Ishikawa (cell line): ENCODE results near the gene SYT6.

Experiments used
- CREB1 ChIP-seq: IDR thresholded peaks from 2 replicates; pipeline ENCODE4 v1.6.1; 2012; ENCODE audit warnings: low read depth
- EP300 ChIP-seq: IDR thresholded peaks from 2 replicates; pipeline ENCODE4 v1.6.1; 2012; ENCODE audit warnings: borderline replicate concordance
- TAF1 ChIP-seq: IDR thresholded peaks from 2 replicates; pipeline ENCODE4 v1.6.1; 2012; ENCODE audit warnings: low read depth, mild to moderate bottlenecking
- TCF12 ChIP-seq: IDR thresholded peaks from 2 replicates; pipeline ENCODE4 v1.6.1; 2012; ENCODE audit warnings: low read depth
- TEAD4 ChIP-seq: IDR thresholded peaks from 2 replicates; pipeline ENCODE4 v1.6.1; 2012
- YY1 ChIP-seq: IDR thresholded peaks from 2 replicates; pipeline ENCODE4 v1.6.1; 2012; ENCODE audit warnings: low read depth
- TF ChIP-seq, protein P1 (sequence below): IDR thresholded peaks from 2 replicates; pipeline ENCODE4 v1.6.1; 2012; ENCODE audit warnings: low read depth, mild to moderate bottlenecking
- TF ChIP-seq, protein P2 (sequence below): IDR thresholded peaks from 2 replicates; pipeline ENCODE4 v1.6.1; 2012

DNA sequence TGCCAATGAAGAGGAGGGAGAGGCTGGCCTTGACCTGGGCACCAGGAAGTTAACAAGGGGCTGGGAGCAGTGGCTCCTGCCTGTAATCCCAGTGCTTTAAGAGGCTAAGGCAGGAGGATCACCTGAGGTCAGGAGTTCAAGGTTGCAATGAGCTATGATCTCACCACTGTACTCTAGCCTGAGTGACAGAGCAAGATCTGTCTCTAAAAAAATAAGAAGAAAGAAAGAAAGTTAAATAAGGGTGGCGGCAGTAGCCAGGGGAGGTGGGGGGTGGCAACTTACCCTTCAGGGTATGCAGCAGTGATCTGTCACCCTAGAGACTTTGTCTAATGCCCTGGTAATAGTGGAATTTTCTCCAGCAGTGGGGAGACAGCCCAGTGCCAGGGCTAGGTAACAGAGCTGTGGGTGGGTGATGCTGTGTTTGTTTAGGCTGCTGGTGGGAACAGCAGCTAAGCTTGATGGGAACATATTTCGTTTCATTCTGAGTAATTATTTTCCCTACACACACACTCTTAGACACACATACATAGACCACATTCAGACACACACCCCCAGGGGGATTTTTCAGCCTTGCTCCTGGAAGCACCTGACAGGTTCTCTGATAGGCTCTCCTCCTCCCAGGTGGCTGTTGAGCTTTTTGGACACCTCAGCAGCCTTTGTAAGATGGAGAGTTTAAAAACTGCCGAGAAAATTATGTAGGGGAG lies 11.3 kb upstream of the SYT6 start:
- TF ChIP-seq TAF1 (no peak), CREB1 (no peak), YY1 (no peak), EP300 (no peak), TCF12 (no peak), TEAD4 (no peak)
- TF ChIP-seq, protein P1, sequence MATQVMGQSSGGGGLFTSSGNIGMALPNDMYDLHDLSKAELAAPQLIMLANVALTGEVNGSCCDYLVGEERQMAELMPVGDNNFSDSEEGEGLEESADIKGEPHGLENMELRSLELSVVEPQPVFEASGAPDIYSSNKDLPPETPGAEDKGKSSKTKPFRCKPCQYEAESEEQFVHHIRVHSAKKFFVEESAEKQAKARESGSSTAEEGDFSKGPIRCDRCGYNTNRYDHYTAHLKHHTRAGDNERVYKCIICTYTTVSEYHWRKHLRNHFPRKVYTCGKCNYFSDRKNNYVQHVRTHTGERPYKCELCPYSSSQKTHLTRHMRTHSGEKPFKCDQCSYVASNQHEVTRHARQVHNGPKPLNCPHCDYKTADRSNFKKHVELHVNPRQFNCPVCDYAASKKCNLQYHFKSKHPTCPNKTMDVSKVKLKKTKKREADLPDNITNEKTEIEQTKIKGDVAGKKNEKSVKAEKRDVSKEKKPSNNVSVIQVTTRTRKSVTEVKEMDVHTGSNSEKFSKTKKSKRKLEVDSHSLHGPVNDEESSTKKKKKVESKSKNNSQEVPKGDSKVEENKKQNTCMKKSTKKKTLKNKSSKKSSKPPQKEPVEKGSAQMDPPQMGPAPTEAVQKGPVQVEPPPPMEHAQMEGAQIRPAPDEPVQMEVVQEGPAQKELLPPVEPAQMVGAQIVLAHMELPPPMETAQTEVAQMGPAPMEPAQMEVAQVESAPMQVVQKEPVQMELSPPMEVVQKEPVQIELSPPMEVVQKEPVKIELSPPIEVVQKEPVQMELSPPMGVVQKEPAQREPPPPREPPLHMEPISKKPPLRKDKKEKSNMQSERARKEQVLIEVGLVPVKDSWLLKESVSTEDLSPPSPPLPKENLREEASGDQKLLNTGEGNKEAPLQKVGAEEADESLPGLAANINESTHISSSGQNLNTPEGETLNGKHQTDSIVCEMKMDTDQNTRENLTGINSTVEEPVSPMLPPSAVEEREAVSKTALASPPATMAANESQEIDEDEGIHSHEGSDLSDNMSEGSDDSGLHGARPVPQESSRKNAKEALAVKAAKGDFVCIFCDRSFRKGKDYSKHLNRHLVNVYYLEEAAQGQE = no peak
- TF ChIP-seq, protein P2, sequence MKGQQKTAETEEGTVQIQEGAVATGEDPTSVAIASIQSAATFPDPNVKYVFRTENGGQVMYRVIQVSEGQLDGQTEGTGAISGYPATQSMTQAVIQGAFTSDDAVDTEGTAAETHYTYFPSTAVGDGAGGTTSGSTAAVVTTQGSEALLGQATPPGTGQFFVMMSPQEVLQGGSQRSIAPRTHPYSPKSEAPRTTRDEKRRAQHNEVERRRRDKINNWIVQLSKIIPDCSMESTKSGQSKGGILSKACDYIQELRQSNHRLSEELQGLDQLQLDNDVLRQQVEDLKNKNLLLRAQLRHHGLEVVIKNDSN = no peak
